NT2/D1 (cell line): ENCODE data around the gene WDFY4.

Source experiments
- YY1 ChIP-seq: IDR thresholded peaks from 2 replicates; pipeline ENCODE4 v1.6.1; 2011; ENCODE audit not compliant: insufficient read length, insufficient read depth
- ZNF274 ChIP-seq: IDR thresholded peaks from 2 replicates; pipeline ENCODE4 v1.6.1; 2011; ENCODE audit warnings: mild to moderate bottlenecking, low read depth, low read length

DNA sequence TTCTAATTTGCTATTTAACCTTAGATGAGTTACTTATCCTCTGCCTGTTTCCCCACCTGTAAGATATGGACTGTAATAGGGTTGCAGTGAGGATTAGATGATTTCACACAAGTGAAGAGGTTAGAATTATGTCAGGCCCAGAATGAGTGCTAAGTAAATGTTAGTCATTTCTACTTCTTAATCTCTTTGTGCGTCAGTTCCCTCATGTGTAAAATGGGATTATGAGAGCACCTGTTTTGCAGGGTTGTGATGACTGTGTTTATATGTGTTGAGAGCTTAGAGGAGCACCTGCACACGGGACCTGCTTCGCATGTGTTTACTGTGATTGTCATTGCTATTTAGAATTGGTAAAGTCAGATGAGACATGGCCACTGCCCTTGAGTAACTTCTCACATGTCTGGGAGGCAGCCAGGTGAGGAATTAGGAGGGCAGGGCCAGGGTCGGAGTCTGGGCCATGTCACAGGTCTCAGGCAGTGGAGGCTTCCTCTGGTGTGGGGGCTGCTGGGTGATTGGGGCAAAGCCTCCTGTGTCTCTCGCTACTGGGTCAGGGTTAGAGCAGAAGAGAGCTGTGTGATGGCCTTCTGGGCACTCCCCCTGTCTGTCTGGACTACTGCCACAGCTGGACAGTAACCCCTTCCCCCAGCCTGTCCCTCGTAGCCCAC lies 106.7 kb downstream of the WDFY4 start:
- TF ChIP-seq YY1 = no peak
- TF ChIP-seq ZNF274 = no peak
